Trophoblast cell (in vitro differentiated cells and primary cell): ENCODE measurements around the gene PTPRN.

Source experiments
- DNase-seq, 2 donors: peaks; one replicate each; pipeline ENCODE4 v3.0.0-alpha.2; 2016
- H2AFZ ChIP-seq: 2 replicates; pipeline ENCODE4 v1.6.1; 2013; ENCODE audit warnings: low read length, moderate library complexity, mild to moderate bottlenecking; ENCODE audit not compliant: insufficient read depth, poor library complexity
- H2AK5ac ChIP-seq: 2 replicates; pipeline ENCODE4 v1.6.1; 2013; ENCODE audit warnings: mild to moderate bottlenecking, low read length
- H2BK120ac ChIP-seq: 2 replicates; pipeline ENCODE4 v1.6.1; 2013; ENCODE audit warnings: low read length, mild to moderate bottlenecking, moderate library complexity; ENCODE audit not compliant: insufficient read depth, poor library complexity
- H2BK12ac ChIP-seq: 2 replicates; pipeline ENCODE4 v1.6.1; 2013; ENCODE audit warnings: mild to moderate bottlenecking, low read length, moderate library complexity
- H2BK5ac ChIP-seq: 2 replicates; pipeline ENCODE4 v1.6.1; 2013; ENCODE audit warnings: low read length, low read depth, moderate library complexity, mild to moderate bottlenecking; ENCODE audit not compliant: poor library complexity
- H3K14ac ChIP-seq: 2 replicates; pipeline ENCODE4 v1.6.1; 2013; ENCODE audit warnings: mild to moderate bottlenecking, low read length
- H3K18ac ChIP-seq: 2 replicates; pipeline ENCODE4 v1.6.1; 2013; ENCODE audit warnings: mild to moderate bottlenecking, low read length
- H3K23ac ChIP-seq: 2 replicates; pipeline ENCODE4 v1.6.1; 2013; ENCODE audit warnings: low read length
- H3K27ac ChIP-seq: 2 replicates; pipeline ENCODE4 v1.5.1; 2013; ENCODE audit warnings: low read depth, mild to moderate bottlenecking, inconsistent platforms, low read length, moderate library complexity
- H3K27me3 ChIP-seq: 2 replicates; pipeline ENCODE4 v1.6.1; 2013; ENCODE audit warnings: inconsistent platforms, mild to moderate bottlenecking, low read length, moderate library complexity; ENCODE audit not compliant: insufficient read depth
- H3K36me3 ChIP-seq, 2 experiments: 1 replicate in 1 of 2; 2 replicates in 1 of 2; pipeline ENCODE4 v1.6.1; 2013; ENCODE audit warnings: low read length in 2 of 2, mild to moderate bottlenecking in 2 of 2, moderate library complexity in 1 of 2; ENCODE audit not compliant: insufficient read depth in 2 of 2, control insufficient read depth in 1 of 2
- H3K4ac ChIP-seq: 2 replicates; pipeline ENCODE4 v1.6.1; 2013; ENCODE audit warnings: low read depth, mild to moderate bottlenecking, low read length, moderate library complexity
- H3K4me1 ChIP-seq, 2 experiments: 1 replicate in 1 of 2; 2 replicates in 1 of 2; pipeline ENCODE4 v1.6.1; 2013; ENCODE audit warnings: low read length in 2 of 2, mild to moderate bottlenecking in 2 of 2, moderate library complexity in 1 of 2; ENCODE audit not compliant: insufficient read depth in 2 of 2, control insufficient read depth in 1 of 2
- H3K4me2 ChIP-seq: 2 replicates; pipeline ENCODE4 v1.6.1; 2013; ENCODE audit warnings: inconsistent platforms, mild to moderate bottlenecking, low read length, moderate library complexity
- H3K4me3 ChIP-seq: 2 replicates; pipeline ENCODE4 v1.5.1; 2013; ENCODE audit warnings: mild to moderate bottlenecking, low read depth, low read length, inconsistent platforms
- H3K79me1 ChIP-seq: one replicate; pipeline ENCODE4 v1.6.1; 2013; ENCODE audit warnings: low read length
- H3K79me2 ChIP-seq: 2 replicates; pipeline ENCODE4 v1.6.1; 2013; ENCODE audit warnings: low read length, mild to moderate bottlenecking; ENCODE audit not compliant: control insufficient read depth, insufficient read depth, poor library complexity
- H3K9ac ChIP-seq: 2 replicates; pipeline ENCODE4 v1.6.1; 2013; ENCODE audit warnings: mild to moderate bottlenecking, low read length
- H3K9me3 ChIP-seq: 2 replicates; pipeline ENCODE4 v1.6.1; 2013; ENCODE audit warnings: low read depth, mild to moderate bottlenecking, control low read depth, inconsistent platforms, low read length; ENCODE audit not compliant: insufficient read depth
- H4K12ac ChIP-seq: 2 replicates; pipeline ENCODE4 v1.6.1; 2013; ENCODE audit warnings: low read depth, mild to moderate bottlenecking, low read length, moderate library complexity
- H4K8ac ChIP-seq: 2 replicates; pipeline ENCODE4 v1.6.1; 2013; ENCODE audit warnings: low read depth, mild to moderate bottlenecking, low read length, moderate library complexity
- H4K91ac ChIP-seq: one replicate; pipeline ENCODE4 v1.6.1; 2013; ENCODE audit warnings: low read depth, mild to moderate bottlenecking, low read length, moderate library complexity
- WGBS: extraction: QIAGEN DNeasy Blood & Tissue Kit; methylation state at CpG from one replicate; pipeline ENCODE4 v1.1.7; 2013; ENCODE audit warnings: missing lambda C conversion rate; ENCODE audit not compliant: insufficient read length, insufficient coverage; ENCODE audit errors: extremely low coverage; 5-methylcytosine and 5-hydroxymethylcytosine counted together

PTPRN gene

DNA sequence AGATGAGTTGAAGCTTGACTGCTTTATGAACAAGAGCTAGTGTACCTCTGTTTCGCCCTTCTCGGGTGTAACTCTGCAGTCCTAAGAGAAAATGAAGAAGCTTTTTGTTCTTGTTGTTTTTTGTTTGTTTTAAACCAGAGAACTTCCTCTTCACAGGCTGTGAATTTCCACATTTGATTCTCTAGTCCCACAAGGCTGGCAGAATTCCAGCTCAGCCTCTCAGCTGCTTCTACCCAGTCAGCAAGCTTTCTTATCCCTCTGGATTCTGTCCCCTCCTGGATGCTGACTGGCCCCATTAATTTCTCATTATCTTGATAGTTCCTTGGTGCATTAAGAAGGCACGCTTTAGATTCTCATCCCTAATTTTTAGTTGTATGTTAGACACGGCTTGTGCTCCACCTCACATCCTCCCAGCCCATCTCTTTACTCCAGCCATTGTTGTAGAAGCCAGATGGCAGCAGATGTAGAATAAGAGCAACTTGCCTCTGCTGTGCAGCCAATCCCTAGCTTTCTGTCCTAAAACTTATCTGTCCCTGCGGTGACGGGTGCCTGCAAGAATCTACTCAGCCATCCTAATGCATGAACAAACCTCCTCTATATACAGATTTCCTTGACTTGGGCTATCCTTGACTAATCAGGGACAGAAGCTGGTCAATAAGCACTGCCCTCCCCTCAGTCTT is 35.7 kb upstream of the PTPRN start:
- Histone ChIP-seq H4K8ac (no peak overlapping the region), H2BK12ac (no peak overlapping the region), H3K79me2 (no peaks in the 10 kb centered on the region), H3K27ac (no peak overlapping the region), H3K79me1 (no peaks in the 10 kb centered on the region), H3K4me3 (no peak overlapping the region), H2BK5ac (no peak overlapping the region), H2BK120ac (no peak overlapping the region), H3K4me1 (no peaks in the 10 kb centered on the region), H3K36me3 (no peaks in the 10 kb centered on the region), H3K18ac (no peak overlapping the region), H3K23ac (no peak overlapping the region), H3K27me3 (no peaks in the 10 kb centered on the region), H4K12ac (no peak overlapping the region), H3K9ac (no peak overlapping the region), H3K4ac (no peak overlapping the region), H2AFZ (no peak overlapping the region), H2AK5ac (no peak overlapping the region), H3K14ac (no peak overlapping the region), H3K4me2 (no peak overlapping the region), H4K91ac (no peak overlapping the region), H3K9me3 (no peaks in the 10 kb centered on the region)
- no CpG with 5 or more reads among the region's 6 CpGs for WGBS
- DNase-seq = peak in 1 of 2 donors; percentile 9

DNA sequence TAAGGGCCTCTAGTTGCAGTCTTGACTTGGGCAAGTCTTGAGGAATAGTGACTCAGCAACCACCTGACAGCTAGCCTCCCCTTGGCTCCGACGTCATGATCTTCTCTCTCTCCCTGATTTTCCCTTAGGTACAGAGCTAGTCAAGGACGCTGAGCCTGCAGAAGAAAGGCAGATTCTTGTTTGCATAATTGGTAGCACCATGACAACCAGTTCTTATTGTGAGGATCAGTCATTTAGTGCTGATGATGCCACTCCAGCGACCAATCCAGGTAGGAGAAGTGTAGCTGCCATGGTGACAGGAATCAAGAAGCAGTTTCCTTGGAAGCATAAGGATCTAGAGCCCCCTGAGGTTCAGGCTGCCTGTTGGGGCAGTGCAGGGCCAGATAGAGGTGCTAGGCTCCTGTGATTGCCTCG is 26.2 kb upstream of the PTPRN start:
- Histone ChIP-seq H4K91ac (no peak overlapping the region), H2AFZ (no peak overlapping the region), H3K27ac (no peak overlapping the region), H3K4me3 (no peak overlapping the region), H3K79me1 (no peaks in the 10 kb centered on the region), H3K79me2 (no peaks in the 10 kb centered on the region), H2BK120ac (no peak overlapping the region), H3K23ac (no peak overlapping the region), H3K27me3 (peaks cover 11% of the 10 kb centered on the region), H3K9me3 (peaks cover 2% of the 10 kb centered on the region), H3K14ac (no peak overlapping the region), H2AK5ac (no peak overlapping the region), H3K4me2 (no peak overlapping the region), H3K4ac (no peak overlapping the region), H2BK5ac (no peak overlapping the region), H4K8ac (no peak overlapping the region), H3K36me3 (no peaks in the 10 kb centered on the region), H3K18ac (no peak overlapping the region), H3K4me1 (no peaks in the 10 kb centered on the region), H4K12ac (no peak overlapping the region), H3K9ac (no peak overlapping the region), H2BK12ac (no peak overlapping the region)
- no peak for DNase-seq
- WGBS = no CpG with 5 or more reads among the region's 5 CpGs

GRCh38 chr2:219334076-219334475 is 24.9 kb upstream of the PTPRN start:
- Histone ChIP-seq H3K4me1 (no peaks in the 10 kb centered on the region), H3K4me3 (no peak overlapping the region), H2AK5ac (no peak overlapping the region), H3K18ac (no peak overlapping the region), H3K9ac (no peak overlapping the region), H3K9me3 (peaks cover 2% of the 10 kb centered on the region), H3K79me2 (no peaks in the 10 kb centered on the region), H4K8ac (no peak overlapping the region), H3K27ac (no peak overlapping the region), H3K14ac (no peak overlapping the region), H3K36me3 (no peaks in the 10 kb centered on the region), H3K23ac (no peak overlapping the region), H3K79me1 (no peaks in the 10 kb centered on the region), H2BK5ac (no peak overlapping the region), H3K4me2 (no peak overlapping the region), H2BK12ac (no peak overlapping the region), H3K4ac (no peak overlapping the region), H4K12ac (no peak overlapping the region), H2BK120ac (no peak overlapping the region), H2AFZ (no peak overlapping the region), H3K27me3 (peaks cover 11% of the 10 kb centered on the region), H4K91ac (no peak overlapping the region)
- WGBS = no CpG with 5 or more reads among the region's 2 CpGs
- no peak for DNase-seq

GRCh38 chr2:219332542-219332941 is 23.3 kb upstream of the PTPRN start, which contains the start of gene RESP18:
TSS of gene RESP18 (minus strand) at chr2:219332744.
- no peak within 1 kb of the TSS for H4K91ac ChIP-seq
- no peak within 1 kb of the TSS for H2BK5ac ChIP-seq
- H3K4ac ChIP-seq = no peak within 1 kb of the TSS
- H3K9me3 ChIP-seq = peaks cover 2% of the 10 kb centered on the region
- no peak within 1 kb of the TSS for H3K27ac ChIP-seq
- peaks cover 11% of the 10 kb centered on the region for H3K27me3 ChIP-seq
- H4K8ac ChIP-seq = no peak within 1 kb of the TSS
- no peak within 1 kb of the TSS for H2BK120ac ChIP-seq
- no peaks in the 10 kb centered on the region for H3K79me2 ChIP-seq
- H3K9ac ChIP-seq = no peak within 1 kb of the TSS
- no peak within 1 kb of the TSS for H2AFZ ChIP-seq
- no peak within 1 kb of the TSS for H3K18ac ChIP-seq
- no peaks in the 10 kb centered on the region for H3K36me3 ChIP-seq
- no peak within 1 kb of the TSS for H3K23ac ChIP-seq
- no peak within 1 kb of the TSS for H3K4me2 ChIP-seq
- H3K4me1 ChIP-seq = no peaks in the 10 kb centered on the region
- no peak within 1 kb of the TSS for H4K12ac ChIP-seq
- DNase-seq = no peak
- peak within 1 kb of the TSS; percentile 4 for H3K4me3 ChIP-seq
- H3K79me1 ChIP-seq = no peaks in the 10 kb centered on the region
- WGBS = no CpG with 5 or more reads among the region's 24 CpGs
- no peak within 1 kb of the TSS for H2BK12ac ChIP-seq
- no peak within 1 kb of the TSS for H2AK5ac ChIP-seq
- H3K14ac ChIP-seq = no peak within 1 kb of the TSS
